Activated CD8-positive, alpha-beta T cell treated with anti-CD3 and anti-CD28 coated beads for 36 hours (primary cell): ENCODE data around the gene ELOB. TPM values are rescaled to one million over a fixed set of nuclear protein-coding genes. Genes with fewer than 3 reads are reported as not detected.

Experiments used
- ATAC-seq: fragments of 200-7000 bp; cut with Tn5 transposase; one replicate; pipeline ENCODE4 v1.10.0; 2021; ENCODE audit warnings: mild to moderate bottlenecking, moderate library complexity
- CTCF ChIA-PET: fragments of 350-600 bp; sonication (Branson Sonifier 250); formaldehyde crosslinking; loops from one replicate; lab custom pipeline; 2021; ENCODE audit warnings: antibody characterized with exemption; lab: Charles Lee
- POLR2A ChIA-PET: fragments of 350-600 bp; sonication (Branson Sonifier 250); formaldehyde crosslinking; loops from one replicate; lab custom pipeline; 2021; ENCODE audit warnings: antibody characterized with exemption; lab: Charles Lee
- DNase-seq: peaks from one replicate; pipeline ENCODE4 v3.0.0-alpha.2; 2020
- H3K27ac Mint-ChIP-seq: one replicate; pipeline ENCODE4 v1.8.0; 2021; ENCODE audit warnings: mild to moderate bottlenecking, mixed read lengths
- H3K27me3 Mint-ChIP-seq: one replicate; pipeline ENCODE4 v1.8.0; 2021; ENCODE audit warnings: mixed read lengths
- H3K36me3 Mint-ChIP-seq: one replicate; pipeline ENCODE4 v1.8.0; 2021; ENCODE audit warnings: low read depth, mixed read lengths
- H3K4me1 Mint-ChIP-seq: one replicate; pipeline ENCODE4 v1.8.0; 2021; ENCODE audit warnings: low read depth, mixed read lengths
- H3K4me3 Mint-ChIP-seq: one replicate; pipeline ENCODE4 v1.8.0; 2021; ENCODE audit warnings: mild to moderate bottlenecking, moderate library complexity, mixed read lengths
- H3K9me3 Mint-ChIP-seq: one replicate; pipeline ENCODE4 v1.8.0; 2021; ENCODE audit warnings: mixed read lengths
- intact Hi-C: fragments of 100-400 bp; cut with micrococcal nuclease; formaldehyde crosslinking; loops from one replicate; pipeline ENCODE4 v1.10.0; 2022
- total RNA-seq, 2 experiments: library from RNA; stranded (reverse); gene quantifications; one replicate each; pipeline ENCODE4 v1.2.3, GENCODE V29; 2021
- TF ChIP-seq, protein P1 (sequence below): fragments of 200-600 bp; IDR thresholded peaks from one replicate; pipeline ENCODE4 v1.8.0; 2022; ENCODE audit warnings: antibody characterized with exemption, mild to moderate bottlenecking

Gene ELOB
- total RNA-seq, 2 experiments from 2014 or later, result 174 to 178 TPM

DNA sequence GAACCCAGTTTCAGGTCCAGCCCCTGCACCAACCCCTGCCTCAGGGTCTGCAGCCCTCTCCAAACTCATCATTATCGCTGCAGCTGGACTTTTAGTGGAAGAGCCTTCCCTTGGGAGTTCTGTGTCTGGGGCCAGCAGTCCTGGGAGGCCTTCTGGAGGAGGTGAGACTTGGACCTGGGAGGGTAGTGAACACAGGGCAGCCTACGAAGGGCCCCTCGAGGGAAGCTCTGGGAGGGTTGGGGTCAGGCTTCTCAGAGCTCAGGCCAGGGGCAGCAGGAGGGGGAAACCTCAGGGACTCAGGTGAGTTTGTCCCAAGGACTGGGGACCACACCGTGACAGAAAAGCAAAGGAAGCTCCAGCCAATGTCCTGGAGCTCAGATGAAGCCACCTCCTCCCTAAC is 35.9 kb downstream of the ELOB start:
- no peak overlapping the region for H3K27ac Mint-ChIP-seq
- TF ChIP-seq, protein P1, sequence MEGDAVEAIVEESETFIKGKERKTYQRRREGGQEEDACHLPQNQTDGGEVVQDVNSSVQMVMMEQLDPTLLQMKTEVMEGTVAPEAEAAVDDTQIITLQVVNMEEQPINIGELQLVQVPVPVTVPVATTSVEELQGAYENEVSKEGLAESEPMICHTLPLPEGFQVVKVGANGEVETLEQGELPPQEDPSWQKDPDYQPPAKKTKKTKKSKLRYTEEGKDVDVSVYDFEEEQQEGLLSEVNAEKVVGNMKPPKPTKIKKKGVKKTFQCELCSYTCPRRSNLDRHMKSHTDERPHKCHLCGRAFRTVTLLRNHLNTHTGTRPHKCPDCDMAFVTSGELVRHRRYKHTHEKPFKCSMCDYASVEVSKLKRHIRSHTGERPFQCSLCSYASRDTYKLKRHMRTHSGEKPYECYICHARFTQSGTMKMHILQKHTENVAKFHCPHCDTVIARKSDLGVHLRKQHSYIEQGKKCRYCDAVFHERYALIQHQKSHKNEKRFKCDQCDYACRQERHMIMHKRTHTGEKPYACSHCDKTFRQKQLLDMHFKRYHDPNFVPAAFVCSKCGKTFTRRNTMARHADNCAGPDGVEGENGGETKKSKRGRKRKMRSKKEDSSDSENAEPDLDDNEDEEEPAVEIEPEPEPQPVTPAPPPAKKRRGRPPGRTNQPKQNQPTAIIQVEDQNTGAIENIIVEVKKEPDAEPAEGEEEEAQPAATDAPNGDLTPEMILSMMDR, result no peak
- intact Hi-C loops, result no loop called here
- no peak overlapping the region for H3K4me3 Mint-ChIP-seq
- H3K27me3 Mint-ChIP-seq, result no peaks in the 10 kb centered on the region
- DNase-seq (no peak), ATAC-seq (no peak)
- ChIA-PET CTCF (no interaction called here), POLR2A (interaction anchor here (0.6 to 1.3 kb wide), 5 partner anchors 10 to 25 kb away, joined by 3 read pairs; partner anchors contain the start of gene SRRM2)
- H3K36me3 Mint-ChIP-seq, result no peaks in the 10 kb centered on the region
- no peaks in the 10 kb centered on the region for H3K4me1 Mint-ChIP-seq
- H3K9me3 Mint-ChIP-seq, result no peaks in the 10 kb centered on the region

- Mint-ChIP-seq H3K9me3 (no peaks in the 10 kb centered on the region), H3K4me3 (no peak overlapping the region), H3K36me3 (no peaks in the 10 kb centered on the region), H3K27ac (no peak overlapping the region), H3K4me1 (no peaks in the 10 kb centered on the region), H3K27me3 (no peaks in the 10 kb centered on the region)
- ChIA-PET POLR2A (interaction anchor here (1.0 to 1.3 kb wide), 2 partner anchors 11 kb away, joined by 3 read pairs; no protein-coding TSS in a partner anchor), CTCF (no interaction called here)
- TF ChIP-seq, protein P1, result no peak
- intact Hi-C loops, result no loop called here
- DNase-seq, result no peak
- no peak for ATAC-seq
Measured at GRCh38 chr16:2740476-2740875, 36.6 kb downstream of the ELOB start.

DNA sequence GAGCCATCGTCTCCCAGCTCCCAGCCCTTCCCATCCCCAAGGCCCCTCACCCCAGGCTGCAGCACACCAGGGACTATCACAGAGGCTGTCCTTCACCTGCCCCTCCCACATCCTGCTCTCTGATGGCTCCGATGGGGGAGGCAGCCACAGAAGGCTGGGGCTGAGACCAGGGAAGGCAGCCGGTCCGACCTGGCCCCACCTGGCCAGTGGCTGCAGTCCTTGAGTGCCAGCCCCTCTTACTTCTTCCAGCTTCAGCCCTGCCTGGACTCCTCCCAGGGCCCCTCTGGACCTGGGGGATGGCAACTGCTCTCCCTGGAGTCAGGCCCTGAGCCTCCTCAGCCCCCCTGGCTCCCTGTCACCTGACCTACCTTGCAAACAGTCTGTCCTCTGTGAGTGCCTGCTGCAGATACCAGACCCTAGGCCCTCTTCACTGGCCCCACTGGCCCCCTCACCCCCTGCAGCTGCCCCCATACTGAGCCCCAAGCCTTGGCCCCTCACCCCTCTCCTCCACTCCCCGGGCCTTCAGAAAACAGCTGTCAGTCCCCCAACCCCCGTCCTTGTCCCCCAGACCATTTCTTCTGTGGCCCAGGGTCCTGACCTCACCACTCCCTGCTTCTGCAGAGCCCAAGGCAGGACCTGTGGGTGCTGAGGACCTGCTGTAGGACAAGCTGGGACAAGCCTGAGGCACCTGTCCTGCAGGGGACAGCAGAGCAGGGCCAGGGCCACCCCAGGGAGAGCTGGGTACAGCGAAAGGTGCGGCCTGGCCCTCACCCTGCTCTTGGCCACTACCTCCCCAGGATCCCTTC is 37.3 kb downstream of the ELOB start:
- H3K36me3 Mint-ChIP-seq, result no peaks in the 10 kb centered on the region
- no peaks in the 10 kb centered on the region for H3K4me1 Mint-ChIP-seq
- TF ChIP-seq, protein P1, result no peak
- POLR2A ChIA-PET, result interaction anchor here (1.0 to 1.3 kb wide), 2 partner anchors 11 to 12 kb away, joined by 3 read pairs; no protein-coding TSS in a partner anchor
- no peaks in the 10 kb centered on the region for H3K27me3 Mint-ChIP-seq
- DNase-seq (no peak), ATAC-seq (no peak)
- no peak overlapping the region for H3K27ac Mint-ChIP-seq
- CTCF ChIA-PET, result no interaction called here
- intact Hi-C loops, result no loop called here
- no peaks in the 10 kb centered on the region for H3K9me3 Mint-ChIP-seq
- H3K4me3 Mint-ChIP-seq, result no peak overlapping the region

GRCh38 chr16:2738615-2739014 is 38.5 kb downstream of the ELOB start:
- H3K36me3 Mint-ChIP-seq, result no peaks in the 10 kb centered on the region
- intact Hi-C loops, result no loop called here
- TF ChIP-seq, protein P1, result no peak
- no peak overlapping the region for H3K27ac Mint-ChIP-seq
- DNase-seq (no peak), ATAC-seq (no peak)
- H3K4me3 Mint-ChIP-seq, result no peak overlapping the region
- CTCF ChIA-PET, result no interaction called here
- no peaks in the 10 kb centered on the region for H3K27me3 Mint-ChIP-seq
- POLR2A ChIA-PET, result interaction anchor here (0.9 kb wide), 1 partner anchor 15 kb away, joined by 4 read pairs; no protein-coding TSS in a partner anchor
- H3K4me1 Mint-ChIP-seq, result no peaks in the 10 kb centered on the region
- H3K9me3 Mint-ChIP-seq, result no peaks in the 10 kb centered on the region

GRCh38 chr16:2737895-2738418 is 39.1 kb downstream of the ELOB start:
- no peak for DNase-seq
- H3K36me3 Mint-ChIP-seq, result no peaks in the 10 kb centered on the region
- no peaks in the 10 kb centered on the region for H3K27me3 Mint-ChIP-seq
- H3K9me3 Mint-ChIP-seq, result no peaks in the 10 kb centered on the region
- intact Hi-C loops, result no loop called here
- ChIA-PET CTCF (no interaction called here), POLR2A (interaction anchor here (0.9 kb wide), 1 partner anchor 16 kb away, joined by 4 read pairs; no protein-coding TSS in a partner anchor)
- no peak for ATAC-seq
- no peak overlapping the region for H3K27ac Mint-ChIP-seq
- TF ChIP-seq, protein P1, result no peak
- H3K4me1 Mint-ChIP-seq, result no peaks in the 10 kb centered on the region
- H3K4me3 Mint-ChIP-seq, result no peak overlapping the region
